GM21528 (cell line): Measurements from ENCODE around the gene COX19.
"Not testable (repeated sequence)": the region's sequence is repeated elsewhere in the genome, so short reads cannot be mapped to it uniquely, and the experiment has no call there.

Source experiments
- ATAC-seq: cut with Tn5 transposase; IDR thresholded peaks from one replicate; pipeline ENCODE4 v1.9.1; 2021; ENCODE audit warnings: mild to moderate bottlenecking, moderate library complexity; ENCODE audit not compliant: unreplicated experiment, low FRiP score

COX19 gene

DNA sequence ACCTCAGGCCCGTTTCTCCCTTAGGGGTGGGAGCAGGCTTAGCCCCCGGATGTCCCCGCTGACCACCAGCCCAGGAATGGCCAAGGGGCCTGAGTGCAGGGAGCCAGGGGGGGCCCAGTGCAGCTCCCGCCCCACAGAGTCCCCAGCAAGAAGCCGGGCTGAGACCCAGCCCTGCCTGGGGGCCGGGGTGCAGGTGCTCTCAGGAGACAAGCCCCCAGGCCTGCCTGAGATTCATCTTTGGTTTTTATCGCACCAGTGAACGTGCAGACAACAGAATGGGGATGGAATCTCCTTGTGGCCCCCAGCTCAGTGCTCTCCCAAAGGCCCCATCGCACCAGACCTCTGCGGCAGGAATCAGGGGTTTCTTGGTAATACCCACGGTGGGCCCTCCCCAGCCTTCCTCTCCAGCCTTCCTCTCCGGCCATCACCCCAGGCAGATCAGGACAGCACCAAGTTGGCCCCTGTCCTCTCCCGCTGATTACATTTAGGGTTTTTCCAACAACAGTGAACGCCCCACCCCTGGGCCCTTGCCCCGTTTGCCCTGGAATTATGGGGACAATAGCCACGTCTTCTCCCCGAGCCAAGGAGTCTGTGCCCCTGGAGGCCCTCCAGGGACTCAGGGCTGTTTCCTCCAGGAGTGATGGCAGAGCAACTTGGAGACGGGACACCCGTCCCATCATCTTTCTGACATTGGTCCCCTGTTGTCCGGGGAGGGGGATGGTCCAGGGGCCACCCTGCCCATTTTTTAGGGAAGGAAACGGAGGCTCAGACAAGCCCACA is 43.3 kb downstream of the COX19 start:
- no peak for ATAC-seq

DNA sequence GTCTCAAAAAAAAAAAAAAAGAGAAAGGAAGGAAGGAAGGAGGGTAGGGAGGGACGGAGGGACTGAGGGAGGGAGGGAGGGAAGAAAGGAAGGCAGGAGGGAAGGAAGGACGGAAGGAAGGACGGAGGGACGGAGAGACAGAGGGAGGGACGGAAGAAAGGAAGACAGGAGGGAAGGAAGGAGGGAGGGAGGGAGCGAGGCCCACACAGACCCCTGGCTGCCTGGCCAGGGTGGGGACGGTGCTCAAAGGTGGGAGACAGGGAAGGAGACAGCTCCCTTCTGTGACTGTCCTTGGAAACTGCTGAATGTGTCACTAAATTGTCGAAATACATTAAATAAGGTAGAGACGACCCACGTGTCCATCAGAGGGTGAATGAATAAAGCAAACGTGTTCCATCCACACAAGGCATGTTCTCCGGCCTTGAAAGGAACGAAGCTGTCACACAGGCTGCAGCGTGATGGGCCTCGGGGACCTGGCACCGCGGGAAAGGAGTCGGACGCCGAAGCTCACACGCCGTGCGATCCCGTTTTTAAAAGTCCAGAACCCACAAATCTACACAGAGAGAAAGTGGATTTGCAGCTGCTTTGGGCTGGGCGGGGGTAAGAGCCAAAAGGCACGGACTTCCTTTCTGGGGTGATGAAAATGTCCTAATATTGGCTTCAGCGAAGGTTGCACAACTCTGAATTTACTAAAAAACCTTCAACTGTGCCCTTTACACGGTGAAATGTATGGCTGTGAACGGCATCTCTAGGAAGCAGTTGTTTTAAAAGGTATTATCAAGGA is 44.2 kb downstream of the COX19 start:
- ATAC-seq: no peak

- no peak for ATAC-seq
These were observed 46.0 kb downstream of the COX19 start for GRCh38 chr7:929311-929711.

GRCh38 chr7:927031-927671 is 48.2 kb downstream of the COX19 start:
- ATAC-seq: no peak

DNA sequence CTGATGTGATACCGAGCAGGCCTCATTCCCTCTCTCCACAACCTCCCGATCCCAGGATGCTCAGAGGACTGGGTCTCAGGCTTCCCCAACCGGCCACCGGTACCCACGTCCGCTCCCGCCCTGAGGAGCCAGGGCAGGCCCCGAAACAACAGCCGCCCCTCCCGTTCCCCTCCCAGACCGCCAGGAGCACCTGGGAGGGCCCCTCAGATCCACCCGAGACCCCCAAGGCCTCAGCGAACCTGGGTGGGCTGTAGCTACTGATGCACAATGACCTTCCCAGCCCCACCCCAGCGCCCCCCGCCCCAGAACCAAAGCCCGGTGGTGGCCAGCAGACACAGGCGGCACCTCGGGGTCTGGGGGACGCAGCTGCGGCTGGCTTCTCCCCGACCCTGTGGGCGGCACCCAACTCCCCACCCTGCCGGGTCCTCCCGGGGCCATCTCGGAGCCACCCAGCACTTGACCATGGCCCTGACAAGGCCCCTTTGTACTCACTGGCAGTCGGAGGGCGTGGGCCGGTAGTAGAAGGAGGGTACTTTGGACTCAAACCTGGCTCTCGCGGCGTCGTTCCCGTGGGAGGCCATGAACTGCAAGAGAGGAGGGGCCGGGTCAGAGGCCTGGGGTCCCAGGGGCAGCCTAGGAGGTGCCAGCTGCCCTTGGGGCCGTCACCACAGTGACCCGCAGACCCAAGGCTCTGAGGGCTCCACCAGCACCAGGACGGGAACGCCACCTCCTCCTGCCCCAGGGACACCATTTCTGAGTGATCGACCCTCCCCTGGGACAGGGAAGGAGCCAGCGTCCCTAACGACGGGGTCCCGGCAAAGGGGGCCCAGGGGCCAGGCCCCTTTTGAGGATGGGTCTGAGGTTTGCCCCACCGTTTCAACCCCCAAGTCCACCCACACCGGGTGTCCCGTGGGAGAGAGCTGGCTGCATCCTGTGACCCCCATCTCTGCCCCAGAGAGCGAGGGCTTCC is 49.0 kb downstream of the COX19 start:
- no peak for ATAC-seq

GRCh38 chr7:925601-926000 is 49.7 kb downstream of the COX19 start:
- ATAC-seq: no peak

GRCh38 chr7:924541-925231 is 50.7 kb downstream of the COX19 start:
- peak; percentile 37 for ATAC-seq

- ATAC-seq: not testable (repeated sequence)
These were observed 51.3 kb downstream of the COX19 start for GRCh38 chr7:924042-924441.

GRCh38 chr7:923108-924041 is 52.0 kb downstream of the COX19 start:
- ATAC-seq: peak; percentile 83

DNA sequence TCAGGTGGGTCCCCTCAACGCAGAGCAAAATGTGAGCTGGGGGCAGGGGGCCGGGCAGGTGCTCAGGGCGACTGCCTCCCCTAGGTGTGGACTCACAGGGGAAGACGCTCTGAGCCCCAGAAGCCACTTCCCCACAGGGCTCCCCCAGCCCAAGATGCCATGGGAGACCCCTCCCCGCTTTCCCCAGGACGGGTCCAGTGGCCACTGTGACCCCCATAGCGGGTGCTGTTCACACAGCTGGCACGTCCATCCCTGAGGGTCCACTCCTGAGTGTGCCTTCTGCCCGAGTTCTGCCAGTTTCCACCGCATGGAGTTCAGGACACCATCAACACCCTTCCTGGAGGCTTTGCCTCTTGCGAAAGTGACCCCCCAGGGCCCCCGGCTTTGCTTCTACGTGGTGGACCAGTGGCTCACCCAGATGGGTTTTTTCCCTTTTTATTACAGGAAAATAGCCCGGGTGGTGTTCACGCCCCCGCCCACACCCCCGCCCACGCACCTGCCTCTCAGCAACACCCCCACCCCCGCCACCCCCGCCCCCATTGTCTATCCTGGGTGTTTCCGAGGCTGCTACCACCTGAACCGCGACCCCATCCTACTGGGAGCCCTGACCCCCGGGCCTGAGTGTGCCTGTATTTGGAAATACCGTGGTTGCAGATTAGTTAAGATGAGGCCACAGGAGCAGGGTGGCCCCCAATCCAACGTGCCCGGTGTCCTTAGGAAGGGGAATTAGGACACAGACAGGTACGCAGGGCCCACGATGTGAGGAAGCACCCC is 52.8 kb downstream of the COX19 start:
- no peak for ATAC-seq

DNA sequence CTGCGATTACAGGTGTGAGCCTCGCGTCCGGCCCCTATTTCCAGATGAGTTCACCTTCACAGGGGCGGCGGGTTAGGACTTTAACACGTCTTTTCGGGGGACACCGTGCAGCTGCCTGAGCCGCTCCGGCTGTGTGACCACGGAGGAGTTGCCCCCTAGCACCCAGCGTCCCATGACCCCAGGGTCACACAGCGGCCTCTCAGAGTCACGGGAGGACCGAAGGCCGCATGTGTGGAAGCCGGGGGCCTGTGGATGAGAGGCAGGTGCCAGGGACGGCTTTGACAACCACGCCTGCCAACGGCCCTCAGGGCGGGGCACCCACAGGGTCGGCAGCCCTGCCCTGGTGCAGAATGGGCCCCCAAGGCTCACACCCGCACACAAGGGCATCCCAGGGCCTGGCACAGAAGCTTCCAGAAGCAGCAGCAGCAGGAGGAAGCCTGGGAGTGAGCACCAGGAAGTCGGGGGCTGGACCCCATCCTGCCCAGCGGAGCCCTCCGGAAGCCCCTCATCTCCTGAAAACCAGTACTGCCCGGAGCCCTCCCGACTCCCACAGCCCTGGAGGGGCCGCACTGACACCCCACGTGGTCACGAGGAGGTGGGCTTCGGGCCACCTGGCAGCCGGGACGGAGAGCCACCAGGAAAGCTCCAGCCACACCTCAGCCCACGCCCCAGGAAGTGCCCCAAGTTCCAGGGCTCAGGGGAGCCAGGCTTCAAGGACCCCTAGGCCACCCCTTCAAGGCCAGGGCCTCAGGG is 53.6 kb downstream of the COX19 start:
- no peak for ATAC-seq

DNA sequence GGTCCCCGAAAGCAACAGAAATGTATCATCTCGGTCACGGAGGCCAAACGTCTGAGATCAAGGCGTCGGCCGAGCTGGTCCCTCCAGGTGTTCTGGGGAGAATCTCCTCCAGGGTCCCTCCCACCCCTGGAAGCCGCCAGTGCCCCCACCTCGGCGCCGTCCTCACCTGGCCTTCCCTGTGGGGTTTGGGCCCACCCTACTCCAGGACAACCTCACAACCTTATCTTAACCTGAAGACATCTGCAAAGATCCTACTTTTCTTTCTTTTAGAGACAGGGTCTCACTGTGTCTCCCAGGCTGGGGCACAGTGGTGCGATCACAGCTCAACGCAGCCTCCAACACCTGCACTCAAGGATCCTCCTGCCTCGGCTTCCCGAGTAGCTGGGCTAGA is 54.3 kb downstream of the COX19 start:
- no peak for ATAC-seq

GRCh38 chr7:920351-921070 is 54.8 kb downstream of the COX19 start:
- ATAC-seq: no peak

GRCh38 chr7:919924-920341 is 55.4 kb downstream of the COX19 start:
- ATAC-seq: no peak

DNA sequence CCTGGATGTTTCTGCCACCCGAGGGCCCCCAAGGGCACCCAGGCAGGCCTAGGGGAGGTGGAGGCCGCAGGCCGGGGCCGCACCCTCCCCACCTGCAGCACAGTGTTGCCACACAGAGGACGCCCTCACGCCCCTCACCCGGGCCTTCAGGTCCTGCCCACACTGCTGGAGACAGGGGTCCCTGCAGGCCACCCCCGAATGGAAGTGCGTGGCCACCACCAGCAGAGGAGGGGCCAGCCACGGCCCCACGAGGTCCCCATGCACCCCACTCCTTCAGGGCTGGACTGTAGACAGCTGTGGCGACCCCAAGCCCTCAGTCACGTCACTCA is 56.3 kb downstream of the COX19 start:
- no peak for ATAC-seq

GRCh38 chr7:918441-919113 is 56.8 kb downstream of the COX19 start:
- ATAC-seq: no peak
